Measurements from ENCODE around the gene TPRG1L.

The TPRG1L gene

DNA sequence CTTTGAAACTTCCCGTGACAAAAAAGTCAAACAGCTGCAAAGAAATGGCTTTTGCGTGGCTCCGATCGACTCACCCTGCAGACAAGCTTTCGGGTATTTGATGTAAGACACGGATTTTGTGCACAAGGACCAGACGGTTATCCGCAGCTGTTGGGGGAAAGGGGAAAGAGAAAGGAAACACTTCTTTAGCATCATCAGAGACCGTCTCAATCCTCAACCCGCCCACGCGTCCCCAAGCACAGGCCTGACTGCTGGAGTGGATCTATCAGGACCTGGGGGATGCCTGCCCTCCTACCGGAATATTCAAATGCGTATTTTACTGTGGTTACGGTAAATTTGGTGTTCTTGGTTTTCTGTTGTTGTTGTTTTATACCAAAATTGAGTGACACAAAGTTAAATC lies 13.9 kb downstream of the TPRG1L start:
- TF ChIP-seq, protein P1, sequence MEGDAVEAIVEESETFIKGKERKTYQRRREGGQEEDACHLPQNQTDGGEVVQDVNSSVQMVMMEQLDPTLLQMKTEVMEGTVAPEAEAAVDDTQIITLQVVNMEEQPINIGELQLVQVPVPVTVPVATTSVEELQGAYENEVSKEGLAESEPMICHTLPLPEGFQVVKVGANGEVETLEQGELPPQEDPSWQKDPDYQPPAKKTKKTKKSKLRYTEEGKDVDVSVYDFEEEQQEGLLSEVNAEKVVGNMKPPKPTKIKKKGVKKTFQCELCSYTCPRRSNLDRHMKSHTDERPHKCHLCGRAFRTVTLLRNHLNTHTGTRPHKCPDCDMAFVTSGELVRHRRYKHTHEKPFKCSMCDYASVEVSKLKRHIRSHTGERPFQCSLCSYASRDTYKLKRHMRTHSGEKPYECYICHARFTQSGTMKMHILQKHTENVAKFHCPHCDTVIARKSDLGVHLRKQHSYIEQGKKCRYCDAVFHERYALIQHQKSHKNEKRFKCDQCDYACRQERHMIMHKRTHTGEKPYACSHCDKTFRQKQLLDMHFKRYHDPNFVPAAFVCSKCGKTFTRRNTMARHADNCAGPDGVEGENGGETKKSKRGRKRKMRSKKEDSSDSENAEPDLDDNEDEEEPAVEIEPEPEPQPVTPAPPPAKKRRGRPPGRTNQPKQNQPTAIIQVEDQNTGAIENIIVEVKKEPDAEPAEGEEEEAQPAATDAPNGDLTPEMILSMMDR (IDR thresholded peaks at IDR 0.05; ENCODE audit: low read depth, low read length, missing control alignments): no peak
- no peak overlapping the region for H3K4me3 ChIP-seq (replicated peaks; ENCODE audit: low read depth, low read length)
- no peak for DNase-seq (ENCODE audit: extremely low read depth, low read depth)

DNA sequence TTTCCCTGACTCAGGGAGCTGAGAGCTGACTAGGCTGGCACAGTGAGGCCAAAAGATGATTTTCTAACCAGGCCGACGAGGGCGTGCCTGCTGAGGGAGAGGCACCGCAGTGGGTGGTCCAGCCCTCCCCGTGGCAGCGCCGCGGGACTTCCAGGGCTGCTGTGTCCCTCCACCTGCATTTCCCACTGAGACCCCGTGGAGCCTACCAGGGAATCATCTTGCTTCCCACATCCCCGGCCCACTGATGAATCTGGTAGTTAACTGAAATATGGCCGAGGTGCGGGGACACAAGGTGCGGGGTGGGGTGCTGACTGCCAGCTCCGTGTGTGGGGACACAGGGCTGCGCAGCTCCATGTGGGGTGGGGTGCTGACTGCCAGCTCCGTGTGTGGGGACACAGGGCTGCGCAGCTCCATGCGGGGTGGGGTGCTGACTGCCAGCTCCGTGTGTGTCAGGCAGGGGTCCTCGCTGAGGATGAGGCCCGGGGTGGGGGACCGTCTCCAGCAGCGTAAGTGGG lies 14.6 kb downstream of the TPRG1L start:
- TF ChIP-seq, protein P1 (IDR thresholded peaks at IDR 0.05; ENCODE audit: low read depth, low read length, missing control alignments): no peak
- DNase-seq (ENCODE audit: extremely low read depth, low read depth): no peak
- no peak overlapping the region for H3K4me3 ChIP-seq (replicated peaks; ENCODE audit: low read depth, low read length)

DNA sequence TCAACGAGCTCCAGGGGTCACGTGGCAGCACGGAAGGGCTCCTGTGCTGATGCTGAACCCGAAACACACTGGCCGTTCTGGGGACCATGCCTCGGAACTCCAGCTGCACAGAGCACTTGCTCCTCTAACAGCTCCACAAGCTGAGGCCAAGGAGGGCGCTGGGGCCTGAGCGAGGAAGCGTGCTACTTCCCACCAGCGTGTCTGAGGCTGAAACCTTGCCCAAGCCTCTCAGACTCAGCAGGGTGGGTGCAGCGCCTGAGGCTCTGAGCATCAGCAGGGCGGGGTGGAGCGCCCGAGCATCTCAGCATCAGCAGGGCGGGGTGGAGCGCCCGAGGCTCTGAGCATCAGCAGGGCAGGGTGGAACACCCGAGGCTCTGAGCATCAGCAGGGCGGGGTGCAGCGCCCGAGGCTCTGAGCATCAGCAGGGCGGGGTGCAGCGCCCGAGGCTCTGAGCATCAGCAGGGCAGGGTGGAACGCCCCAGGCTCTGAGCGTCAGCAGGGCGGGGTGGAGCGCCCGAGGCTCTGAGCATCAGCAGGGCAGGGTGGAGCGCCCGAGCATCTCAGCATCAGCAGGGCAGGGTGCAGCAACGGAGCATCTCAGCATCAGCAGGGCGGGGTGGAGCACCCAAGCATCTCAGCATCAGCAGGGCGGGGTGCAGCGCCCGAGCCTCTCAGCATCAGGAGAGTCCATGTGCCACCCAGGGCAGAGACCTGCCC lies 15.5 kb downstream of the TPRG1L start:
- TF ChIP-seq, protein P1 (IDR thresholded peaks at IDR 0.05; ENCODE audit: low read depth, low read length, missing control alignments): no peak
- no peak overlapping the region for H3K4me3 ChIP-seq (replicated peaks; ENCODE audit: low read depth, low read length)
- no peak for DNase-seq (ENCODE audit: extremely low read depth, low read depth)

DNA sequence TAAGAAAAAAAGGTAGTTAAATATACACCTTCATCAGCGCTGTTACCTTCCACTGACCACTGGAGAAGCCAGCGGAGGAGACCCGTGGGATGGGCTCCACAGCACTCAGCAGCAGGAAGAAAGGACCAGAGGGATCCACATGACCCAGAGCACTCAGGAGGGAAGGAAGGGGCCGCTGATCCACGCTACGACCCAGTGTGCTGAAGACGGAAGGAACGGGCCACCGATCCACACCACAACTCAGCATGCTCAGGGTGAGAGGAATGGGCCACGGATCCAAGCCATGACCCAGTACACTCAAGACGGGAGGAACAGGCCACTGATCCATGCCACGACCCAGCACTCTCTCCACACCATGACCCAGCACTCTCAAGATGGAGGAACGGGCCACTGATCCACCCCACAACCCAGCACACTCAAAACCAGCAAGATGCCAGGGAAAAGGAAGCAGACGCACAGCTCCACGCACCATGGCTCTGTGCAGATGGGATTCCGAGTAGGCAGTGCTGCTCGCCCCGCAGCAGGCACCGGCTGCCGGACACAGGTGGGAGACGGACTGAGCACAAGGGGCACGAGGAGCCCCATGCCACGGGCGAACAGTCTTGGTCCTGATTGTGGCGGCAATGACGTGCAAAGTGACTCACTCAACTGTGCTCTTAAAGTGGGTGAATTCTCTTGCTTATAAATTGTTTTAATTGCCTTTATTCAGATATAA lies 16.4 kb downstream of the TPRG1L start:
- TF ChIP-seq, protein P1 (IDR thresholded peaks at IDR 0.05; ENCODE audit: low read depth, low read length, missing control alignments): no peak
- no peak overlapping the region for H3K4me3 ChIP-seq (replicated peaks; ENCODE audit: low read depth, low read length)

DNA sequence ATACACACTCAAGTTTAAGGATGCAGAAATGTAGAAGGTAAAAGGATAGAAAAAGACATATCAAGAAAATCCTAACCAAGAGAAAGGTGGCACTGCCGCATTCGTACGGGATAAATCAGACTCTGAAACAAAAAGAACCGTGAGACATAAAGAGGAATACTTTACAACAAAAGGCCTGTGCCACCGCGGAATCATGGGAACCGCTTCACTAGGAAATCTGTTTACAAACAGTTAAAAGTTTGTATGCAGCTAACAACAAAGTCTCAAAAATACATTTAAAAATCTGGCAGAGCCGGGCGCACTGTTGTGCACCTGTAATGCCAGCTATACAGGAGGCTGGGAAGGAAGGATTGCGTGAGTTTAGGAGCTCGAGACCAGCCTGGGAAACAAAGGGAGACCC lies 17.0 kb downstream of the TPRG1L start:
- no peak overlapping the region for H3K4me3 ChIP-seq (replicated peaks; ENCODE audit: low read depth, low read length)
- DNase-seq (ENCODE audit: extremely low read depth, low read depth): no peak
- TF ChIP-seq, protein P1 (IDR thresholded peaks at IDR 0.05; ENCODE audit: low read depth, low read length, missing control alignments): no peak

More for the DNA sequence above, 16.4 kb downstream of the TPRG1L start:
- no peak for DNase-seq (ENCODE audit: extremely low read depth, low read depth)

DNA sequence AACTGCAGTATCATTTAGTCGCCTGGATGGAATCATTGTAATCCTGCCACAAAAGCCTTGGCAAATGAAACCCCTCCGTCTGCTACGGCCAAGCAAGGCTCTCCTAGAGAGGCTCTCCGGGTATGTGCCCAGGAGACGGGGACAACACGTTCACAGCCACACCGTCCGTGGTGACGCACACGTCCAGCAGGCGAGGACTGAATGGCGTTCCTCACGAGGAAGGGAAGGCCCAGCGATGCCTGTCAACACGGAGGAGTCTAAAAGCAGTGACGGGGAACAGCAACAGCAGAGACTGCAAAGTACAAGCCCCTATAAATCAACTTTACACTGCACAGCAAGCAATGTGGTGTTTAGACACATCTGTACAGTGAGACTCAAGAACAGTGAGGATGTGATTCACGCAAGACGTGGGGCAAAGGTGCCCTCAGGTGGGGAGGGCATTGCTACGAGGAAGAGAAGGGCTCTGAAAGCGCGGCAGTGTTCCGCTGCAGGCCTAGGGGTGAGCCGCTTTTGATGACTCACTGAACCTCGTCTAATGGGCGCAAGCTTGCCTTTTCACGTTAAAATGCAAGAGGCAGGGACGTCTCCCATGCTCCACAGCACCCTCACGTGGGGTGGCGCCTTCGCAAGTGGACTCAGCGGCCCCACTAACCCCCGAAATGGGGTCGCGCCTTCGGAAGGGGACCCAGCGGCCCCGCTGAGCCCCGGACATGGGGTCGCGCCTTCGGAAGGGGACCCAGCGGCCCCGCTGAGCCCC lies 18.3 kb downstream of the TPRG1L start:
- H3K4me3 ChIP-seq (replicated peaks; ENCODE audit: low read depth, low read length): no peak overlapping the region
- TF ChIP-seq, protein P1 (IDR thresholded peaks at IDR 0.05; ENCODE audit: low read depth, low read length, missing control alignments): no peak
- DNase-seq (ENCODE audit: extremely low read depth, low read depth): no peak

All from HFF-Myc (cell line).